ENCODE measurements around the gene CILP. TPM values are rescaled to one million over a fixed set of nuclear protein-coding genes. Genes with fewer than 3 reads are reported as not detected.

The CILP gene
- total RNA-seq, 1 experiment from 2014 or later: 0.08 TPM

DNA sequence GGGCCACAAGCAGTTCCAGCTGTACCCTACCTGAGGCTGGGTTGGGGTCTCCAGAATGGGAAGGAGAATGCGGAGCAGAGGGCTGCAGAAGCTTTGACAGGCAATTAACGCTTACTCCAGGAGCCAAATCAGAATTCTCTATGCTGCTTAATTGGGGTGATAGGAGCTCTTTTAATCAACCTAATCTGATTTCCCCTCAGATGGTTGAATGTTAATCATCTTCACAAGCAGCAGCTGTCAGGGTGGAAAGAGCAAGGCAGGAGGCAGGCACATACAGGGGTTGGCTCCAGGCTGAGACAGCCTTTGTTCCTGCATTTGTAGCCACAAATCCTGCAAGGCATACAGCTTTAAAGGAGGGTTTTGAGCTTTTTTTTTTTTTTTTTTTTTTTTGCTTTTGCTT lies 2.6 kb downstream of the CILP start:
- H3K27me3 ChIP-seq (ENCODE audit: control insufficient read depth, insufficient read depth, low read length): no peaks in the 10 kb centered on the region
- ChIA-PET CTCF (interaction anchor here (0.6 to 0.9 kb wide), 4 partner anchors 59 to 156 kb away, joined by 3 to 11 read pairs (median 6); no protein-coding TSS in a partner anchor), POLR2A (interaction anchor here (0.5 to 0.6 kb wide), 2 partner anchors 50 to 408 kb away, joined by 3 to 6 read pairs; no protein-coding TSS in a partner anchor)
- in situ Hi-C loops (cut with HindIII; ENCODE audit: low pct_unique_long_range_greater_than_20kb, low sequenced_read_pairs) (no loop called here), intact Hi-C loops (cut with micrococcal nuclease; ENCODE audit: unreplicated experiment) (no loop called here)
- no TSS peak for BruUV-seq (replicated peaks)
- DNase-seq (ENCODE audit: low read depth, low spot score) (no peak), ATAC-seq (no peak)
- no peaks in the 10 kb centered on the region for H3K36me3 ChIP-seq (ENCODE audit: control insufficient read depth, insufficient read depth, low read length)
- no peak overlapping the region for H3K4me3 ChIP-seq (ENCODE audit: low read depth in 2 of 2, low read length in 2 of 2)
- TF ChIP-seq, protein P1, sequence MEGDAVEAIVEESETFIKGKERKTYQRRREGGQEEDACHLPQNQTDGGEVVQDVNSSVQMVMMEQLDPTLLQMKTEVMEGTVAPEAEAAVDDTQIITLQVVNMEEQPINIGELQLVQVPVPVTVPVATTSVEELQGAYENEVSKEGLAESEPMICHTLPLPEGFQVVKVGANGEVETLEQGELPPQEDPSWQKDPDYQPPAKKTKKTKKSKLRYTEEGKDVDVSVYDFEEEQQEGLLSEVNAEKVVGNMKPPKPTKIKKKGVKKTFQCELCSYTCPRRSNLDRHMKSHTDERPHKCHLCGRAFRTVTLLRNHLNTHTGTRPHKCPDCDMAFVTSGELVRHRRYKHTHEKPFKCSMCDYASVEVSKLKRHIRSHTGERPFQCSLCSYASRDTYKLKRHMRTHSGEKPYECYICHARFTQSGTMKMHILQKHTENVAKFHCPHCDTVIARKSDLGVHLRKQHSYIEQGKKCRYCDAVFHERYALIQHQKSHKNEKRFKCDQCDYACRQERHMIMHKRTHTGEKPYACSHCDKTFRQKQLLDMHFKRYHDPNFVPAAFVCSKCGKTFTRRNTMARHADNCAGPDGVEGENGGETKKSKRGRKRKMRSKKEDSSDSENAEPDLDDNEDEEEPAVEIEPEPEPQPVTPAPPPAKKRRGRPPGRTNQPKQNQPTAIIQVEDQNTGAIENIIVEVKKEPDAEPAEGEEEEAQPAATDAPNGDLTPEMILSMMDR (IDR thresholded peaks at IDR 0.05): no peak
- TF ChIP-seq SIN3A (IDR thresholded peaks at IDR 0.05; ENCODE audit: borderline replicate concordance, insufficient read depth, low read depth, low read length) (no peak), TCF7L2 (IDR thresholded peaks at IDR 0.05; ENCODE audit: low read depth, low read length) (no peak), POLR2AphosphoS5 (IDR thresholded peaks at IDR 0.05; ENCODE audit: low read depth, low read length) (no peak)
- TF ChIP-seq, protein P2, sequence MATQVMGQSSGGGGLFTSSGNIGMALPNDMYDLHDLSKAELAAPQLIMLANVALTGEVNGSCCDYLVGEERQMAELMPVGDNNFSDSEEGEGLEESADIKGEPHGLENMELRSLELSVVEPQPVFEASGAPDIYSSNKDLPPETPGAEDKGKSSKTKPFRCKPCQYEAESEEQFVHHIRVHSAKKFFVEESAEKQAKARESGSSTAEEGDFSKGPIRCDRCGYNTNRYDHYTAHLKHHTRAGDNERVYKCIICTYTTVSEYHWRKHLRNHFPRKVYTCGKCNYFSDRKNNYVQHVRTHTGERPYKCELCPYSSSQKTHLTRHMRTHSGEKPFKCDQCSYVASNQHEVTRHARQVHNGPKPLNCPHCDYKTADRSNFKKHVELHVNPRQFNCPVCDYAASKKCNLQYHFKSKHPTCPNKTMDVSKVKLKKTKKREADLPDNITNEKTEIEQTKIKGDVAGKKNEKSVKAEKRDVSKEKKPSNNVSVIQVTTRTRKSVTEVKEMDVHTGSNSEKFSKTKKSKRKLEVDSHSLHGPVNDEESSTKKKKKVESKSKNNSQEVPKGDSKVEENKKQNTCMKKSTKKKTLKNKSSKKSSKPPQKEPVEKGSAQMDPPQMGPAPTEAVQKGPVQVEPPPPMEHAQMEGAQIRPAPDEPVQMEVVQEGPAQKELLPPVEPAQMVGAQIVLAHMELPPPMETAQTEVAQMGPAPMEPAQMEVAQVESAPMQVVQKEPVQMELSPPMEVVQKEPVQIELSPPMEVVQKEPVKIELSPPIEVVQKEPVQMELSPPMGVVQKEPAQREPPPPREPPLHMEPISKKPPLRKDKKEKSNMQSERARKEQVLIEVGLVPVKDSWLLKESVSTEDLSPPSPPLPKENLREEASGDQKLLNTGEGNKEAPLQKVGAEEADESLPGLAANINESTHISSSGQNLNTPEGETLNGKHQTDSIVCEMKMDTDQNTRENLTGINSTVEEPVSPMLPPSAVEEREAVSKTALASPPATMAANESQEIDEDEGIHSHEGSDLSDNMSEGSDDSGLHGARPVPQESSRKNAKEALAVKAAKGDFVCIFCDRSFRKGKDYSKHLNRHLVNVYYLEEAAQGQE (IDR thresholded peaks at IDR 0.05; ENCODE audit: insufficient read depth in 1 of 2, low read depth in 2 of 2, low read length in 1 of 2): no peak
- no peaks in the 10 kb centered on the region for H3K4me1 ChIP-seq (ENCODE audit: control insufficient read depth, insufficient read depth, low read length)
- no peak overlapping the region for H3K27ac ChIP-seq (ENCODE audit: low read length)
- no peaks in the 10 kb centered on the region for H3K9me3 ChIP-seq (ENCODE audit: control insufficient read depth, insufficient read depth, low read depth, low read length)

GRCh38 chr15:65207280-65207840 lies 3.9 kb downstream of the CILP start:
- intact Hi-C loops (cut with micrococcal nuclease; ENCODE audit: unreplicated experiment) (no loop called here), in situ Hi-C loops (cut with HindIII; ENCODE audit: low pct_unique_long_range_greater_than_20kb, low sequenced_read_pairs) (no loop called here)
- TF ChIP-seq, protein P1 (IDR thresholded peaks at IDR 0.05): no peak
- TF ChIP-seq SIN3A (IDR thresholded peaks at IDR 0.05; ENCODE audit: borderline replicate concordance, insufficient read depth, low read depth, low read length) (no peak), POLR2AphosphoS5 (IDR thresholded peaks at IDR 0.05; ENCODE audit: low read depth, low read length) (no peak), TCF7L2 (IDR thresholded peaks at IDR 0.05; ENCODE audit: low read depth, low read length) (no peak)
- TF ChIP-seq, protein P2 (IDR thresholded peaks at IDR 0.05; ENCODE audit: insufficient read depth in 1 of 2, low read depth in 2 of 2, low read length in 1 of 2): no peak
- no peaks in the 10 kb centered on the region for H3K9me3 ChIP-seq (ENCODE audit: control insufficient read depth, insufficient read depth, low read depth, low read length)
- H3K27me3 ChIP-seq (ENCODE audit: control insufficient read depth, insufficient read depth, low read length): no peaks in the 10 kb centered on the region
- BruUV-seq (replicated peaks): no TSS peak
- ChIA-PET CTCF (no interaction called here), POLR2A (no interaction called here)
- no peaks in the 10 kb centered on the region for H3K36me3 ChIP-seq (ENCODE audit: control insufficient read depth, insufficient read depth, low read length)
- no peak for ATAC-seq
- no peak overlapping the region for H3K27ac ChIP-seq (ENCODE audit: low read length)
- no peak for DNase-seq (ENCODE audit: low read depth, low spot score)
- H3K4me1 ChIP-seq (ENCODE audit: control insufficient read depth, insufficient read depth, low read length): no peaks in the 10 kb centered on the region
- H3K4me3 ChIP-seq (ENCODE audit: low read depth in 2 of 2, low read length in 2 of 2): no peak overlapping the region
